Omental fat pad (tissue), 4 donors: ENCODE measurements around the gene ATP12A. TPM values are rescaled to one million over a fixed set of nuclear protein-coding genes. Genes with fewer than 3 reads are reported as not detected.

Experiments
- ATAC-seq: fragments of 150-250 bp; one replicate; pipeline ENCODE4 v1.9.1; 2016; ENCODE audit warnings: mild to moderate bottlenecking, moderate library complexity; ENCODE audit not compliant: low FRiP score
- DNase-seq: peaks from one replicate; pipeline ENCODE4 v3.0.0-alpha.2; 2019; ENCODE audit warnings: low spot score
- total RNA-seq, 4 donors: library from RNA; depleted of rRNA; stranded (reverse); fragments of >200 nt; gene quantifications; one replicate each; pipeline ENCODE4 v1.1.0, GENCODE V29; 2016
- TF ChIP-seq, protein P1 (sequence below), 3 donors: fragments of 450-650 bp; IDR thresholded peaks; one replicate each; pipeline ENCODE4 v1.5.1; 2016 to 2017; ENCODE audit warnings: antibody characterized with exemption in 3 of 3, mild to moderate bottlenecking in 3 of 3, moderate library complexity in 2 of 3

The ATP12A gene
- total RNA-seq, 4 donors from 2014 or later, result not detected

DNA sequence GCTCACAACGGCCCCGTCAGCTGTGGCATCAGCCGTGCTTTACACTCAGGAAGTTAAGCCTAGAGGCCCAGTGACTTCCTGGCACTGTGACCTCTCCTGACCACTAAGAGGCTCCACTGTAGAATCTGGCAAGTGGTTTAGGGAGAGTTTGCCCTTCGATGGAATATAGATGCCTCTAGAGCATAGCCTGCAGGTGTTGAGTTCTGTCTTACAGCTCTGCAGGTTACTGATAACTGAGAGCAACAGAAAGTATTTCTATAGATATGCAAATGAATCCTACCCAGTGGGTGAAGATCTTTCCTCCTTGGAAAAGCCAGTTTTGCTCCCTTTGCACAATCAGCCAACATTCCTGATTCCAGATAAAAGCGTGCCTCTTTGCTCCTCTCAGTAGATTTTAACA, 35.8 kb downstream of the ATP12A start:
- DNase-seq, result no peak
- ATAC-seq, result no peak
- TF ChIP-seq, protein P1, sequence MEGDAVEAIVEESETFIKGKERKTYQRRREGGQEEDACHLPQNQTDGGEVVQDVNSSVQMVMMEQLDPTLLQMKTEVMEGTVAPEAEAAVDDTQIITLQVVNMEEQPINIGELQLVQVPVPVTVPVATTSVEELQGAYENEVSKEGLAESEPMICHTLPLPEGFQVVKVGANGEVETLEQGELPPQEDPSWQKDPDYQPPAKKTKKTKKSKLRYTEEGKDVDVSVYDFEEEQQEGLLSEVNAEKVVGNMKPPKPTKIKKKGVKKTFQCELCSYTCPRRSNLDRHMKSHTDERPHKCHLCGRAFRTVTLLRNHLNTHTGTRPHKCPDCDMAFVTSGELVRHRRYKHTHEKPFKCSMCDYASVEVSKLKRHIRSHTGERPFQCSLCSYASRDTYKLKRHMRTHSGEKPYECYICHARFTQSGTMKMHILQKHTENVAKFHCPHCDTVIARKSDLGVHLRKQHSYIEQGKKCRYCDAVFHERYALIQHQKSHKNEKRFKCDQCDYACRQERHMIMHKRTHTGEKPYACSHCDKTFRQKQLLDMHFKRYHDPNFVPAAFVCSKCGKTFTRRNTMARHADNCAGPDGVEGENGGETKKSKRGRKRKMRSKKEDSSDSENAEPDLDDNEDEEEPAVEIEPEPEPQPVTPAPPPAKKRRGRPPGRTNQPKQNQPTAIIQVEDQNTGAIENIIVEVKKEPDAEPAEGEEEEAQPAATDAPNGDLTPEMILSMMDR (IDR thresholded peaks at IDR 0.05), result no peak

DNA sequence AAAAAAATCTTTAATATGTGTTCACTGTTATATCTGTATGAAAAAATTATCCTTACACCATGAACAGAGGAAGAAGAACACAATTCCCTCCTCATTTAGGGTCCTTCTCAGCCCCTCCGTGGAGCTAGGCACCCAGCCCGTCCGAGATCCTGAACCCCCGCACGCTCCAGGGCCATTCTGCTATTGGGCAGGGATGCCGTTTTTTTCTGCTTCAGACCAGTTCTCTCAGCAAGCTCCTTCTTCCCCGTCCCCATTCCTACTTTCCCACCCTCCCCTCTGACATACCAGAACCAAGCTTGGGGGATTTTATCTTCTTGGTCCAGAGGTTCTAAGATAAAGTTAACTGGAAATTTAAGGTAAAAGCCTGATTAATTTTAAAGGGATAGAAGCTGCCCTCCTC, 36.2 kb downstream of the ATP12A start:
- ATAC-seq (no peak), DNase-seq (no peak)
- TF ChIP-seq, protein P1 (IDR thresholded peaks at IDR 0.05), result no peak

DNA sequence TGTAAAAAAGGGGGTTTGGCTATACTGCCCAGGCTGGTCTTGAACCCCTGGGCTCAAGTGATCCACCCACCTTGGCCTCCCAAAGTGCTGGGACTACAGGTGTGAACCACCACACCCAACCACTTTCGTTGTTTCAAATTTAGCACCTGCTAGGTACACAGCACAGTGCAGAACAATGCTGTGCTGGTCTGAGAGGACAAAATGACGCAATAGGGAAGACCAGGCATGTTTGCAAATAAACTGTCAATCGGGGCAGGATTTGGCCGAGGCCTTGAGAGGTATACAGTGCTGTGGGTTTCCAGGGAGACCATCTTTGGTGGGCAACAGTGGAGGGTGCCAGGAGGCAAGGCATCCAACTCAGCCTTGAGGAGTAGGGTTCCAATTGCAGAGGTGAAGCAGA, 37.0 kb downstream of the ATP12A start:
- TF ChIP-seq, protein P1 (IDR thresholded peaks at IDR 0.05), result no peak
- ATAC-seq (no peak), DNase-seq (no peak)

DNA sequence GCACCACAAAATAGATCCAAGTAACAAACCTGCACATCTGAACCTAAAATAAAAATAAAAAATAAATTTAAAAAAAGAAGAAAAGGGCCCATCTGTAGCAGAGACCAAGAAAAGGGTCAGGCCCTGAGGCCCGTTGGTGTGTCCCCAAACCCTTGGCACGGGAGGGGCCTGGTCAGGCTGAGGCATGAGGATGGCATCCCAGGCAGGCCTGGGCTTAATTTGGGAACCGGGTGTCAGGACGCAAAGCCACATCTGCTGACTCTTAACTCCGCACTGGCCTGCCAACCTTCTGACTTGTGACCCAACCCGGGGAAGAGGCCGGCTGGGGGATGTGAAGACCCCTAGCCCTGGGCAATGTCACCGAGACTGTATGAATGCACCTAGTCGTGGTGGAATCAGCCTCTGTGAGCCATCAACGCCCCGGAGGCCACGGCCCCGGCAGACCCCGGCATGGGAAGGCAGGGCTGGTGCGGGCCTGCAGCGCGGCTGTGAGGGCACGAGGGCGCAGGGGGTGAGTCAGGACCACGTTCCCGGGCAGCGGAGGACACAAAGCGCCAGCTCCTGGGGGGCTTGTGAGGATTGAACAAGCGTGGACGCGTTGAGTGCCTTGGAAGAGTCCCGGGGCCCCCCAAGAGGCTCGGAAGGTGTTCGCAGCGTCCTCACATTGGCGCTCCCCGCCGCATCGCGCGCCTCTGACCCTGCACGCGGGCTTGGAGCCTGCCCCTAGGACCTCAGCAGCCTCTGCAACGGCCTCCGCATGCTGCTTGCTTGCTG, 38.2 kb downstream of the ATP12A start:
- TF ChIP-seq, protein P1 (IDR thresholded peaks at IDR 0.05), result no peak
- ATAC-seq, result no peak
- no peak for DNase-seq

DNA sequence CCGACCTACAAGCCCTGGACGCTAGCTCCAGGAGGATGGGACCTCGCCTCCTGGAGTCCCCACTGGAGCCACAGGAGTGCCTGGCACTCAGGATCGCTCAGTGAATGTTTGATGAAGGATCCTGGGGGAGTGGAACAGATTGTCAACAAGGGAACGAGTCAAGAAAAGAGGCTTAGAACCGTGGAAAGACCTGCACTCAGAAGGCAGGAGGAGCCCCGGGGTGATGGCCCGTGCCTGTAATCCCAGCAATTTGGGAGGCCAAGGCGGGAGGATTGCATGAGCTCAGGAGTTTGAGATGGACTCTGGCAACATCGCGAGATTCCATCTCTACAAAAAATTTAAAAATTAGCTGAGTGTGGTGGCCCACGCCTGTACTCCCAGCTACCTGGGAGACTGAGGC, 38.9 kb downstream of the ATP12A start:
- DNase-seq (no peak), ATAC-seq (no peak)
- TF ChIP-seq, protein P1 (IDR thresholded peaks at IDR 0.05), result no peak

DNA sequence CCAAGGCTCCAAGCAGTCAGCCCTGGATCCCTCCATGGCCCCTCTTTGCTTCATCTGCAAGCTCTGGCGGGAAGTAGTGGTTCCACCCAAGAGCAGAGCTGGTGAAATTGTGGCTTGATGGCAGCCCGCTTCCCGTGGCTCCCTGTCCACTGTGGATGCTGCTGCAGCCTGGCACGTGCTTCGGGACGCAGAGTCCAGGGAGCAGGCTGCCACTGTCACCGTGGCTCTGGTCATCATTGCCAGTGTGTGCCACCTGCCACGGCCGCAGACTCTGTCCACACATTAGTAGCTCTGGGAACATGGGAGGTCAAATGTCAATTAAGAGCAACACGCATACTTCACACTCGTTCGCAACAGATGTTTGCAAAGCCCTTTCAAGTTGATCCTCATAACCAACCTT, 43.0 kb downstream of the ATP12A start:
- ATAC-seq (no peak), DNase-seq (no peak)
- TF ChIP-seq, protein P1 (IDR thresholded peaks at IDR 0.05), result no peak

DNA sequence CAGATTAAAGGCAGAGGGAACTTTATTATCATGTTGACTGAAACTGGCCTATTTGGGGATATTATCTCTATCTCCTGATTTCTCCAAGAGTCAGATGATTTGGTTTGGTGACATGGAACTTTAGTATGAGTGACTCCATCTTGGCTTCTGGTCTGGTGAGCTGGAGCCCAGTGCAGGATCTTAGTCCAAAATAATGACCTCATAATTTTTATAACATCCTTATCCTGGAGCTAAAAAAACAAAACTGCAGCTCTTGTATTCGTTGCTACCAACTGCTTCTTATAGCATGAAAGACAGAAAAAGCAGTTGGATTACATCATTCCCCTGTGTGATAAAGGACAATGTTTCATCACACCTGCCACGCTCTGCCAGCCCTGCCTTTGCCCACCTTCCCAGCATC, 44.5 kb downstream of the ATP12A start:
- ATAC-seq, result no peak
- DNase-seq, result no peak
- TF ChIP-seq, protein P1 (IDR thresholded peaks at IDR 0.05), result no peak
